Keratinocyte (primary cell): ENCODE results near the gene ANKRD13D. TPM values are rescaled to one million over a fixed set of nuclear protein-coding genes. Genes with fewer than 3 reads are reported as not detected.
A peak's percentile ranks its signal among the peaks of the same experiment; 100 is the strongest.

Experiments
- DNase-seq: peaks from one replicate; pipeline ENCODE4 v3.0.0-alpha.2; 2011; ENCODE audit warnings: low read depth, missing footprints, low spot score
- FAIRE-seq: peaks from 2 replicates; lab custom pipeline; 2011; peaks lifted over from hg19 to GRCh38; lab: Jason Lieb, UNC
- H2AFZ ChIP-seq: 2 replicates; pipeline ENCODE4 v1.6.0; 2012; ENCODE audit warnings: low read length, control low read depth, inconsistent platforms; ENCODE audit not compliant: control insufficient read depth
- H3K27ac ChIP-seq: 2 replicates; pipeline ENCODE4 v1.5.1; 2011; ENCODE audit warnings: low read length; ENCODE audit not compliant: control insufficient read depth, insufficient read depth
- H3K27me3 ChIP-seq: 3 replicates; pipeline ENCODE4 v1.6.0; 2011; ENCODE audit warnings: low read length; ENCODE audit not compliant: control insufficient read depth, insufficient read depth; ENCODE audit errors: extremely low read depth
- H3K36me3 ChIP-seq, 2 experiments: 2 replicates in 1 of 2; 3 replicates in 1 of 2; pipeline ENCODE4 v1.5.1; 2011; ENCODE audit warnings: low read length in 2 of 2, mild to moderate bottlenecking in 1 of 2; ENCODE audit not compliant: control insufficient read depth in 2 of 2, insufficient read depth in 2 of 2; ENCODE audit errors: extremely low read depth in 1 of 2
- H3K4me1 ChIP-seq: 3 replicates; pipeline ENCODE4 v1.5.1; 2011; ENCODE audit warnings: low read length; ENCODE audit not compliant: control insufficient read depth, insufficient read depth; ENCODE audit errors: extremely low read depth
- H3K4me2 ChIP-seq: 3 replicates; pipeline ENCODE4 v1.6.0; 2011; ENCODE audit warnings: low read depth, low read length; ENCODE audit not compliant: control insufficient read depth, insufficient read depth; ENCODE audit errors: extremely low read depth
- H3K4me3 ChIP-seq, 3 experiments: fragments of 200-600 bp in 1 of 3; sonication (generic) in 1 of 3; 2 replicates in 2 of 3; 3 replicates in 1 of 3; pipeline ENCODE4 v1.5.1; 2011 to 2016; ENCODE audit warnings: low read length in 3 of 3, mild to moderate bottlenecking in 3 of 3, control low read depth in 2 of 3, inconsistent platforms in 1 of 3, low read depth in 1 of 3, mixed read lengths in 1 of 3, mixed run types in 1 of 3, moderate library complexity in 1 of 3; ENCODE audit not compliant: control insufficient read depth in 2 of 3, insufficient read depth in 2 of 3; ENCODE audit errors: extremely low read depth in 1 of 3
- H3K79me2 ChIP-seq: 2 replicates; pipeline ENCODE4 v1.6.0; 2012; ENCODE audit warnings: low read length; ENCODE audit not compliant: control insufficient read depth, insufficient read depth
- H3K9ac ChIP-seq: 3 replicates; pipeline ENCODE4 v1.6.0; 2011; ENCODE audit warnings: low read length; ENCODE audit not compliant: control insufficient read depth, insufficient read depth; ENCODE audit errors: extremely low read depth
- H3K9me1 ChIP-seq: 3 replicates; pipeline ENCODE4 v1.6.0; 2011; ENCODE audit warnings: low read length; ENCODE audit not compliant: control insufficient read depth, insufficient read depth; ENCODE audit errors: extremely low read depth
- H3K9me3 ChIP-seq: 2 replicates; pipeline ENCODE4 v1.5.1; 2012; ENCODE audit warnings: low read depth, low read length; ENCODE audit not compliant: control insufficient read depth
- H4K20me1 ChIP-seq: 3 replicates; pipeline ENCODE4 v1.6.0; 2011; ENCODE audit warnings: low read length; ENCODE audit not compliant: control insufficient read depth, insufficient read depth; ENCODE audit errors: extremely low read depth
- CTCF ChIP-seq, 3 experiments: IDR thresholded peaks in 1 of 3; conservative IDR thresholded peaks in 1 of 3; optimal IDR thresholded peaks in 1 of 3; 2 replicates in 2 of 3; 3 replicates in 1 of 3; pipeline versions ENCODE3 to v1.5.1; 2011; ENCODE audit warnings: low read length in 3 of 3, mild to moderate bottlenecking in 3 of 3, moderate library complexity in 2 of 3, control low read depth in 1 of 3, inconsistent platforms in 1 of 3; ENCODE audit not compliant: insufficient read depth in 2 of 3; ENCODE audit errors: extremely low read depth in 1 of 3
- EZH2 ChIP-seq: IDR thresholded peaks from one replicate; pipeline ENCODE4 v1.6.1; 2012; ENCODE audit warnings: inconsistent platforms, mild to moderate bottlenecking, low read length, moderate library complexity
- dilution Hi-C: fragments of 300-500 bp; cut with MboI; formaldehyde crosslinking; loops from one replicate; pipeline ENCODE4 v1.7.0; 2020; ENCODE audit warnings: low sequenced_read_pairs; ENCODE audit not compliant: extremely low pct_ligation_motif_present
- polyA plus RNA-seq, 5 experiments: library from polyadenylated mRNA; depleted of rRNA in 3 of 5; stranded (reverse) in 3 of 5; stranded (forward) in 1 of 5; unstranded in 1 of 5; fragments of >200 nt; gene quantifications; 1 replicate in 1 of 5; 2 replicates in 3 of 5; 3 replicates in 1 of 5; pipeline versions ENCODE4 v1.2.1 to v1.2.3, GENCODE V29; 2011 to 2012; ENCODE audit warnings: missing spikeins in 2 of 5, low read depth in 1 of 5, low replicate concordance in 1 of 5

The ANKRD13D gene
- polyA plus RNA-seq, 1 donor (not counting 4 experiments of a cell fraction or from before 2014, with no cell fraction given) = 25.0 TPM

GRCh38 chr11:67301313-67301921 lies 12.3 kb downstream of the ANKRD13D start:
- H3K36me3 ChIP-seq = peaks cover 31 to 32% of the 10 kb centered on the region in 2 experiments
- H3K79me2 ChIP-seq = peaks cover 2% of the 10 kb centered on the region
- H3K27me3 ChIP-seq = no peaks in the 10 kb centered on the region
- no peaks in the 10 kb centered on the region for H3K9me3 ChIP-seq
- peaks cover 22% of the 10 kb centered on the region for H3K4me1 ChIP-seq
- H4K20me1 ChIP-seq = no peaks in the 10 kb centered on the region
- dilution Hi-C loops = no loop called here
- no peak for DNase-seq
- H3K27ac ChIP-seq = no peak overlapping the region
- no peak overlapping the region for H2AFZ ChIP-seq
- H3K4me2 ChIP-seq = no peak overlapping the region
- TF ChIP-seq CTCF (optimal IDR thresholded peaks at IDR 0.05 in 1 of 3, IDR thresholded peaks at IDR 0.05 in 1 of 3, conservative IDR thresholded peaks at IDR 0.05 in 1 of 3; ENCODE audit: extremely low read depth in 1 of 3, insufficient read depth in 2 of 3, low read length in 3 of 3) (no peak), EZH2 (no peak)
- no peaks in the 10 kb centered on the region for H3K9me1 ChIP-seq
- H3K4me3 ChIP-seq = no peak overlapping the region
- H3K9ac ChIP-seq = no peak overlapping the region
- FAIRE-seq = no peak

- H3K27me3 ChIP-seq = no peaks in the 10 kb centered on the region
- DNase-seq (no peak), FAIRE-seq (no peak)
- H3K9me1 ChIP-seq = no peaks in the 10 kb centered on the region
- peak overlapping the region; percentile 81 for H3K9ac ChIP-seq
- no peak overlapping the region for H3K27ac ChIP-seq
- H3K36me3 ChIP-seq = peaks cover 32 to 35% of the 10 kb centered on the region in 2 experiments
- H3K9me3 ChIP-seq = no peaks in the 10 kb centered on the region
- peak overlapping the region; percentile 82 for H3K4me2 ChIP-seq
- peaks cover 2% of the 10 kb centered on the region for H3K79me2 ChIP-seq
- no peak overlapping the region for H3K4me3 ChIP-seq
- dilution Hi-C loops = no loop called here
- TF ChIP-seq CTCF (optimal IDR thresholded peaks at IDR 0.05 in 1 of 3, IDR thresholded peaks at IDR 0.05 in 1 of 3, conservative IDR thresholded peaks at IDR 0.05 in 1 of 3; ENCODE audit: extremely low read depth in 1 of 3, insufficient read depth in 2 of 3, low read length in 3 of 3) = no peak
- H2AFZ ChIP-seq = no peak overlapping the region
- H3K4me1 ChIP-seq = peaks cover 22% of the 10 kb centered on the region
- no peaks in the 10 kb centered on the region for H4K20me1 ChIP-seq
These were observed 12.9 kb downstream of the ANKRD13D start for GRCh38 chr11:67301951-67302516.
